Activated naive CD4-positive, alpha-beta T cell (primary cell): Measurements from ENCODE around the gene PTPRM.

Experiments used
- DNase-seq, 4 experiments: peaks; one replicate each; lab custom pipeline; 2025; lab: John Stamatoyannopoulos, UW

Gene PTPRM

GRCh38 chr18:8283891-8284585 is 716.9 kb downstream of the PTPRM start:
- DNase-seq = no peak

- DNase-seq = no peak
Measured at GRCh38 chr18:8286303-8286702, 719.2 kb downstream of the PTPRM start.

- DNase-seq = no peak
Measured at GRCh38 chr18:8287196-8287885, 720.2 kb downstream of the PTPRM start.

GRCh38 chr18:8288472-8289195 is 721.5 kb downstream of the PTPRM start:
- DNase-seq = no peak

- no peak for DNase-seq
Measured at GRCh38 chr18:8290435-8290834, 723.3 kb downstream of the PTPRM start.

- DNase-seq = no peak
Measured at GRCh38 chr18:8290913-8291312, 723.8 kb downstream of the PTPRM start.

- DNase-seq = no peak
Measured at GRCh38 chr18:8293184-8293583, 726.1 kb downstream of the PTPRM start.

- no peak for DNase-seq
Measured at GRCh38 chr18:8296886-8297616, 729.9 kb downstream of the PTPRM start.

- no peak for DNase-seq
Measured at GRCh38 chr18:8298186-8298585, 731.1 kb downstream of the PTPRM start.

- no peak for DNase-seq
Measured at GRCh38 chr18:8299054-8299980, 732.2 kb downstream of the PTPRM start.

GRCh38 chr18:8300751-8301410 is 733.8 kb downstream of the PTPRM start:
- no peak for DNase-seq

- no peak for DNase-seq
Measured at GRCh38 chr18:8301427-8302172, 734.5 kb downstream of the PTPRM start.

- DNase-seq = no peak
Measured at GRCh38 chr18:8303151-8303755, 736.1 kb downstream of the PTPRM start.

GRCh38 chr18:8307960-8308359 is 740.8 kb downstream of the PTPRM start:
- DNase-seq = no peak

- DNase-seq = no peak
Measured at GRCh38 chr18:8313043-8313442, 745.9 kb downstream of the PTPRM start.

GRCh38 chr18:8314124-8314523 is 747.0 kb downstream of the PTPRM start:
- no peak for DNase-seq

- DNase-seq = no peak
Measured at GRCh38 chr18:8319798-8320489, 752.8 kb downstream of the PTPRM start.

- DNase-seq = no peak
Measured at GRCh38 chr18:8322486-8322885, 755.4 kb downstream of the PTPRM start.
